WERI-Rb-1 (cell line): ENCODE measurements around the gene RTCB.

Source experiments
- DNase-seq: peaks from one replicate; pipeline ENCODE4 v3.0.0-alpha.2; 2020
- H3K27ac ChIP-seq: fragments of 250-450 bp; sonication (Bioruptor Pico); 2 replicates; pipeline ENCODE4 v1.5.1; 2020; ENCODE audit warnings: mild to moderate bottlenecking, moderate library complexity
- H3K27me3 ChIP-seq: fragments of 250-450 bp; sonication (Bioruptor Pico); 2 replicates; pipeline ENCODE4 v1.5.1; 2021; ENCODE audit warnings: mild to moderate bottlenecking, low read depth, moderate library complexity; ENCODE audit not compliant: insufficient read depth, severe bottlenecking
- H3K36me3 ChIP-seq: fragments of 250-450 bp; sonication (Bioruptor Pico); 2 replicates; pipeline ENCODE4 v1.5.1; 2020; ENCODE audit warnings: mild to moderate bottlenecking, moderate library complexity
- H3K4me3 ChIP-seq: 2 replicates; pipeline ENCODE4 v1.5.1; 2011; ENCODE audit warnings: low read depth, mild to moderate bottlenecking, control low read depth, low read length
- H3K9me3 ChIP-seq: fragments of 250-450 bp; sonication (Bioruptor Pico); 2 replicates; pipeline ENCODE4 v1.5.1; 2021; ENCODE audit warnings: mild to moderate bottlenecking, moderate library complexity; ENCODE audit not compliant: severe bottlenecking
- TF ChIP-seq, protein P1 (sequence below): IDR thresholded peaks from 2 replicates; pipeline ENCODE4 v1.5.1; 2011; ENCODE audit warnings: low read depth, mild to moderate bottlenecking, control low read depth, inconsistent platforms, low read length

RTCB gene

DNA sequence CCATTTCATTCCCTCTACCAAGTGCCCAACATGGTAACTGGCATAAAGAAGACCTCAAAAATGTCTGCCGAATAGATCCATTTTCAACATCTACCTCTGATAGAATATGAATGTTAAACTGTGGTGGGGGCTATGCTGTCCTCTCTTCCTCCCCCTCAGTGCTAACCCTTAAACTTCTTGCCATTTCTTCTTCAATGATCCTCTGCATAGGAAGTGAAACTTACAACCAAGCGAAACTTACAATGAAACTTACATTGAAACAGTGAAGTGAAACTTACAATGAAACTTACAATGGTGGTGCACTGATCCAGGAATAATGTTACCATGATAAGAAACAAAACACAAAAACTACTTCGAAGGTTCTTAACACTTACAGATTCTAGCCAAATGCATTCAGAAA lies 4.7 kb downstream of the RTCB start:
- no peak for DNase-seq
- no peak overlapping the region for H3K27ac ChIP-seq
- no peaks in the 10 kb centered on the region for H3K27me3 ChIP-seq
- H3K9me3 ChIP-seq, result no peaks in the 10 kb centered on the region
- TF ChIP-seq, protein P1, sequence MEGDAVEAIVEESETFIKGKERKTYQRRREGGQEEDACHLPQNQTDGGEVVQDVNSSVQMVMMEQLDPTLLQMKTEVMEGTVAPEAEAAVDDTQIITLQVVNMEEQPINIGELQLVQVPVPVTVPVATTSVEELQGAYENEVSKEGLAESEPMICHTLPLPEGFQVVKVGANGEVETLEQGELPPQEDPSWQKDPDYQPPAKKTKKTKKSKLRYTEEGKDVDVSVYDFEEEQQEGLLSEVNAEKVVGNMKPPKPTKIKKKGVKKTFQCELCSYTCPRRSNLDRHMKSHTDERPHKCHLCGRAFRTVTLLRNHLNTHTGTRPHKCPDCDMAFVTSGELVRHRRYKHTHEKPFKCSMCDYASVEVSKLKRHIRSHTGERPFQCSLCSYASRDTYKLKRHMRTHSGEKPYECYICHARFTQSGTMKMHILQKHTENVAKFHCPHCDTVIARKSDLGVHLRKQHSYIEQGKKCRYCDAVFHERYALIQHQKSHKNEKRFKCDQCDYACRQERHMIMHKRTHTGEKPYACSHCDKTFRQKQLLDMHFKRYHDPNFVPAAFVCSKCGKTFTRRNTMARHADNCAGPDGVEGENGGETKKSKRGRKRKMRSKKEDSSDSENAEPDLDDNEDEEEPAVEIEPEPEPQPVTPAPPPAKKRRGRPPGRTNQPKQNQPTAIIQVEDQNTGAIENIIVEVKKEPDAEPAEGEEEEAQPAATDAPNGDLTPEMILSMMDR, result no peak
- peaks cover 50% of the 10 kb centered on the region for H3K36me3 ChIP-seq
- no peak overlapping the region for H3K4me3 ChIP-seq

DNA sequence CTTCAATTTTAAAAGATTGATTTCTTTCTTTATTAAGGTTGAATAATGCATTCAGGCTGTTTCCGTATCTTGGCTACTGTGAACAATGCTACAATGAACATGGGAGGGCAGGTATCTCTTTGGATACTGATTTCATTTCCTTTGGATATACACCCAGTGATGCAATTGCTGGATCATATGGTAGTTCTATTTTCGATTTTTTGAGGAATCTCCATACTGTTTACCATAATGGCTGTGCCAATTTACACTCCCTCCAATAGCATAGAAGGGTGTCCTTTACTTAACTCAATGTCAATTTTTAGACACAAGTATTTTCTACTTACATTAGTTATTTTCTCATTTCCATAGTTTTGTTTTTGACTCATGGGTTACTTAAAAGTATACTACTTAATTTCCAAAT lies 8.0 kb downstream of the RTCB start:
- Histone ChIP-seq H3K27me3 (no peaks in the 10 kb centered on the region), H3K36me3 (peaks cover 69% of the 10 kb centered on the region)

DNA sequence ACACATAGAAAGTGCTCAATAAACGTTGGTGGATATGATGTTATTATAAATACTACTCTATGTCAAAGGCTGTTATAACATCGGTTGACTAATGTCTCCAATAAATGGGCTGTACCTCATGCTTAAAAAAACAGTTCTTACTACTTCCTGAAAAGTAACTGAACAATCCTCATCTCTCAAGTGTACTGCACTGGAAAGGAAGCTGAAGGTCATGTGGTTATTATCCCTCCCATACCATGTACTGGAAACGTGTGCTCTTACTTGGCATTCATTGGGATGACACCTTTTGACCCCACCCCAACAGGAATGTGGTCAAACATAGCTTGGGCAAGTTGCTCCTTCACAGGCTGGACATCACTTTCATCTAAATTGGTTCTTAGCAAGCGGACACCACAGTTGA lies 10.6 kb downstream of the RTCB start:
- DNase-seq, result no peak
- no peaks in the 10 kb centered on the region for H3K9me3 ChIP-seq
- TF ChIP-seq, protein P1, result no peak
- H3K27ac ChIP-seq, result no peak overlapping the region
- peaks cover 71% of the 10 kb centered on the region for H3K36me3 ChIP-seq
- H3K4me3 ChIP-seq, result no peak overlapping the region
- no peaks in the 10 kb centered on the region for H3K27me3 ChIP-seq

More for the DNA sequence above, 8.0 kb downstream of the RTCB start:
- Histone ChIP-seq H3K27ac (no peak overlapping the region), H3K4me3 (no peak overlapping the region), H3K9me3 (no peaks in the 10 kb centered on the region)
- DNase-seq, result no peak
- TF ChIP-seq, protein P1, result no peak

DNA sequence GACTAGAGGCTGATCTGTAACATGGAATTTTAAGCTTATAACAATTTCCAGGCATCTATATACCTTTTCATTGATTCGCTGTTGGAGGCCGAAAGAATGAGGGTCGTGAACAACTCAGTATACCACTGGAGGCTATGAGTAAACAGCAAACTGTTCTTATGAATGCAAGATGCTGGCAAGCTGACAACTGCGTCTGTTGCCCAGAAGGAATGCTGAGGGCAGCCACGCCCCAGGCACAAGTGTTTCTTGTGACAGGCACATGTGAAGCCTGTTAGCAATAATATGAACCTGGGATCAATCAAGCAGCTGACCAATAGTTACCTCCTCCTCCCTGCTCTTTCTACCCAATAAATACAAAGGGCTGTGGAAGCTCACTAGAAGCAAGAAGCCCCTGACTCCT lies 15.3 kb downstream of the RTCB start:
- peaks cover 90% of the 10 kb centered on the region for H3K36me3 ChIP-seq
- no peak overlapping the region for H3K4me3 ChIP-seq
- TF ChIP-seq, protein P1, result no peak
- H3K27ac ChIP-seq, result no peak overlapping the region
- DNase-seq, result no peak
- H3K27me3 ChIP-seq, result no peaks in the 10 kb centered on the region
- H3K9me3 ChIP-seq, result no peaks in the 10 kb centered on the region

GRCh38 chr22:32396255-32396654 lies 15.8 kb downstream of the RTCB start:
- no peaks in the 10 kb centered on the region for H3K9me3 ChIP-seq
- DNase-seq, result no peak
- no peak overlapping the region for H3K4me3 ChIP-seq
- H3K27ac ChIP-seq, result no peak overlapping the region
- H3K27me3 ChIP-seq, result no peaks in the 10 kb centered on the region
- TF ChIP-seq, protein P1, result no peak
- peaks cover 90% of the 10 kb centered on the region for H3K36me3 ChIP-seq

DNA sequence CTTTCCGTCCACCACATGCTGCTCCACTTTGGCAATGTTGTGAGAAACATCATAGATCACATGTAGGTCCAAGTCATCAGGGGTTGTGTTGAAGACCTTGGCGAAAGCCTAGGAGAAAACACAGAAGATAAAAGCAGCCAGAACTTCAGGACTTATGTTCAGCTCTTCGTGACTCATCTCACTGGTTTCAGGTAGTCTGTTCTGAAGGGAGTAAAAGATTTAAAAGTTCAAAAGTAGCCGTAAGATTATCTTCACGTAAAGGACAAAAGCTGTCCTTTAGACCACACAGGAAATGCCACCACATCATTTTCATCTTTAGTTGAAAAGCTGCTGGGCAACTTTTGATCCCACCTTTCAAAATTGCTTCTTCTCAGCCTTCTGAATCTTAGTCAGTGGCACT lies 16.9 kb downstream of the RTCB start:
- DNase-seq, result no peak
- Histone ChIP-seq H3K27me3 (no peaks in the 10 kb centered on the region), H3K27ac (no peak overlapping the region), H3K36me3 (peaks cover 87% of the 10 kb centered on the region), H3K9me3 (no peaks in the 10 kb centered on the region), H3K4me3 (no peak overlapping the region)
- TF ChIP-seq, protein P1, result no peak
